ENCODE data around the gene ZNF774. TPM values are rescaled to one million over a fixed set of nuclear protein-coding genes. Genes with fewer than 3 reads are reported as not detected.

The ZNF774 gene
- total RNA-seq, 1 experiment from 2014 or later = 4.0 TPM

DNA sequence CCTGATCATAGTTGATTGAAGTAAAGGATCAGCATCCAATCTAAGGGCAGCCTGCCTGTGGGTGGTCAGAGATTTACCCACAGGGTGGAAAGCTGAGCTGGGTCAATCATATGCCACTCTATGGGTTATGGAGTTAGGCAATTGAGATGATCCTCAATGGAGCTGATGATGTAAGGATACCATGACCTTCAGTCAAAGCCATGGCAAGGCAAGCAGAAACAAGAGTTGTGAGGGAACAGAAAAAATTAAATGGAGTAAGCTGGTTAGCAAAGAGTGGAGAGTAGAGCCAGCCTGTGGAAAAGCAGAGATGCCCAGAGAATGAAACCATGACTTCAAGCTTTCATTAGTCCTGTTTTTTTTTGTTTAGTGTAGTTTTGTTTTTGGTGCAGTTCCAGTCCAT, 30.2 kb downstream of the ZNF774 start:
- Histone ChIP-seq H3K9me2 (ENCODE audit: insufficient read depth) (no peaks in the 10 kb centered on the region), H2AFZ (ENCODE audit: low read depth, low read length, poor library complexity, severe bottlenecking) (no peak overlapping the region), H3K4me1 (ENCODE audit: control insufficient read depth in 1 of 2, insufficient read depth in 2 of 2, low read length in 2 of 2) (peaks cover under 1% of the 10 kb centered on the region in 2 experiments; a peak in 1 of 4 replicates), H3K9ac (ENCODE audit: low read length) (no peak overlapping the region), H3K27me3 (ENCODE audit: insufficient read depth, low read length) (no peaks in the 10 kb centered on the region), H3K79me2 (ENCODE audit: insufficient read depth, low read length) (no peaks in the 10 kb centered on the region), H3K9me3 (ENCODE audit: control insufficient read depth in 1 of 2, insufficient read depth in 1 of 2, low read depth in 1 of 2, low read length in 2 of 2) (peaks cover 0 to 4% of the 10 kb centered on the region in 2 experiments; a peak in 1 of 4 replicates), H3K27ac (ENCODE audit: low read depth, low read length) (no peak overlapping the region), H4K20me1 (ENCODE audit: insufficient read depth) (no peaks in the 10 kb centered on the region), H3K4me3 (replicated peaks in 1 of 2; ENCODE audit: low read depth in 1 of 2, low read length in 2 of 2) (no peak overlapping the region), H3K36me3 (ENCODE audit: control insufficient read depth in 1 of 2, insufficient read depth in 2 of 2, low read length in 2 of 2) (no peaks in the 10 kb centered on the region), H3K4me2 (ENCODE audit: low read length) (no peak overlapping the region)
- ATAC-seq (no peak), DNase-seq (ENCODE audit: low read depth, low spot score) (no peak)
- intact Hi-C loops (cut with micrococcal nuclease) = no loop called here
- BruUV-seq (replicated peaks) = no TSS peak
- ChIA-PET POLR2A (interaction anchor here (1.2 kb wide), 1 partner anchor 20 kb away, joined by 3 read pairs; no protein-coding TSS in a partner anchor), CTCF (no interaction called here), RAD21 (ENCODE audit: low non-redundant PET in 1 of 2, low total read pairs in 2 of 2, uncharacterized antibody in 2 of 2, unreplicated experiment in 2 of 2) (no interaction called here)
- TF ChIP-seq YY1 (IDR thresholded peaks at IDR 0.05; ENCODE audit: extremely low read depth, insufficient replicate concordance, low read depth, low read length) (no peak), EGR1 (IDR thresholded peaks at IDR 0.05; ENCODE audit: low read depth) (no peak), SIN3A (IDR thresholded peaks at IDR 0.05; ENCODE audit: low read depth) (no peak), FOSL1 (IDR thresholded peaks at IDR 0.05; ENCODE audit: low read depth) (no peak), EZH2 (IDR thresholded peaks at IDR 0.05) (no peak), CEBPB (IDR thresholded peaks at IDR 0.05; ENCODE audit: low read depth) (no peak), POLR2AphosphoS5 (IDR thresholded peaks at IDR 0.05; ENCODE audit: low read depth, low read length) (no peak), SP1 (IDR thresholded peaks at IDR 0.05; ENCODE audit: low read depth) (no peak), RAD21 (IDR thresholded peaks at IDR 0.05; ENCODE audit: low read depth) (no peak), TCF7L2 (IDR thresholded peaks at IDR 0.05; ENCODE audit: borderline replicate concordance, extremely low read depth, insufficient read depth, insufficient read length) (no peak), CBX3 (IDR thresholded peaks at IDR 0.05; ENCODE audit: low read depth) (no peak), ZFX (IDR thresholded peaks at IDR 0.05) (no peak), MAX (IDR thresholded peaks at IDR 0.05) (no peak), ZNF274 (IDR thresholded peaks at IDR 0.05; ENCODE audit: low read depth, low read length) (no peak), JUND (IDR thresholded peaks at IDR 0.05) (no peak)
- TF ChIP-seq, protein P1, sequence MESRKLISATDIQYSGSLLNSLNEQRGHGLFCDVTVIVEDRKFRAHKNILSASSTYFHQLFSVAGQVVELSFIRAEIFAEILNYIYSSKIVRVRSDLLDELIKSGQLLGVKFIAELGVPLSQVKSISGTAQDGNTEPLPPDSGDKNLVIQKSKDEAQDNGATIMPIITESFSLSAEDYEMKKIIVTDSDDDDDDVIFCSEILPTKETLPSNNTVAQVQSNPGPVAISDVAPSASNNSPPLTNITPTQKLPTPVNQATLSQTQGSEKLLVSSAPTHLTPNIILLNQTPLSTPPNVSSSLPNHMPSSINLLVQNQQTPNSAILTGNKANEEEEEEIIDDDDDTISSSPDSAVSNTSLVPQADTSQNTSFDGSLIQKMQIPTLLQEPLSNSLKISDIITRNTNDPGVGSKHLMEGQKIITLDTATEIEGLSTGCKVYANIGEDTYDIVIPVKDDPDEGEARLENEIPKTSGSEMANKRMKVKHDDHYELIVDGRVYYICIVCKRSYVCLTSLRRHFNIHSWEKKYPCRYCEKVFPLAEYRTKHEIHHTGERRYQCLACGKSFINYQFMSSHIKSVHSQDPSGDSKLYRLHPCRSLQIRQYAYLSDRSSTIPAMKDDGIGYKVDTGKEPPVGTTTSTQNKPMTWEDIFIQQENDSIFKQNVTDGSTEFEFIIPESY (IDR thresholded peaks at IDR 0.05; ENCODE audit: extremely low read depth, insufficient replicate concordance, low read length) = no peak
- TF ChIP-seq, protein P2, sequence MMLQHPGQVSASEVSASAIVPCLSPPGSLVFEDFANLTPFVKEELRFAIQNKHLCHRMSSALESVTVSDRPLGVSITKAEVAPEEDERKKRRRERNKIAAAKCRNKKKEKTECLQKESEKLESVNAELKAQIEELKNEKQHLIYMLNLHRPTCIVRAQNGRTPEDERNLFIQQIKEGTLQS (IDR thresholded peaks at IDR 0.05) = no peak
- TF ChIP-seq, protein P3, sequence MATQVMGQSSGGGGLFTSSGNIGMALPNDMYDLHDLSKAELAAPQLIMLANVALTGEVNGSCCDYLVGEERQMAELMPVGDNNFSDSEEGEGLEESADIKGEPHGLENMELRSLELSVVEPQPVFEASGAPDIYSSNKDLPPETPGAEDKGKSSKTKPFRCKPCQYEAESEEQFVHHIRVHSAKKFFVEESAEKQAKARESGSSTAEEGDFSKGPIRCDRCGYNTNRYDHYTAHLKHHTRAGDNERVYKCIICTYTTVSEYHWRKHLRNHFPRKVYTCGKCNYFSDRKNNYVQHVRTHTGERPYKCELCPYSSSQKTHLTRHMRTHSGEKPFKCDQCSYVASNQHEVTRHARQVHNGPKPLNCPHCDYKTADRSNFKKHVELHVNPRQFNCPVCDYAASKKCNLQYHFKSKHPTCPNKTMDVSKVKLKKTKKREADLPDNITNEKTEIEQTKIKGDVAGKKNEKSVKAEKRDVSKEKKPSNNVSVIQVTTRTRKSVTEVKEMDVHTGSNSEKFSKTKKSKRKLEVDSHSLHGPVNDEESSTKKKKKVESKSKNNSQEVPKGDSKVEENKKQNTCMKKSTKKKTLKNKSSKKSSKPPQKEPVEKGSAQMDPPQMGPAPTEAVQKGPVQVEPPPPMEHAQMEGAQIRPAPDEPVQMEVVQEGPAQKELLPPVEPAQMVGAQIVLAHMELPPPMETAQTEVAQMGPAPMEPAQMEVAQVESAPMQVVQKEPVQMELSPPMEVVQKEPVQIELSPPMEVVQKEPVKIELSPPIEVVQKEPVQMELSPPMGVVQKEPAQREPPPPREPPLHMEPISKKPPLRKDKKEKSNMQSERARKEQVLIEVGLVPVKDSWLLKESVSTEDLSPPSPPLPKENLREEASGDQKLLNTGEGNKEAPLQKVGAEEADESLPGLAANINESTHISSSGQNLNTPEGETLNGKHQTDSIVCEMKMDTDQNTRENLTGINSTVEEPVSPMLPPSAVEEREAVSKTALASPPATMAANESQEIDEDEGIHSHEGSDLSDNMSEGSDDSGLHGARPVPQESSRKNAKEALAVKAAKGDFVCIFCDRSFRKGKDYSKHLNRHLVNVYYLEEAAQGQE (IDR thresholded peaks at IDR 0.05; ENCODE audit: low read depth) = no peak
